Activated gamma-delta T cell treated with Interleukin-2 at 50 U/mL for 16 hours (primary cell): ENCODE data around the gene ACOT11.
"Not testable (repeated sequence)": the region's sequence is repeated elsewhere in the genome, so short reads cannot be mapped to it uniquely, and the experiment has no call there.

Experiments
- DNase-seq: peaks from one replicate; pipeline ENCODE4 v3.0.0-alpha.2; 2020

The ACOT11 gene

GRCh38 chr1:54611621-54612020 is 63.6 kb downstream of the ACOT11 start:
- no peak for DNase-seq

DNA sequence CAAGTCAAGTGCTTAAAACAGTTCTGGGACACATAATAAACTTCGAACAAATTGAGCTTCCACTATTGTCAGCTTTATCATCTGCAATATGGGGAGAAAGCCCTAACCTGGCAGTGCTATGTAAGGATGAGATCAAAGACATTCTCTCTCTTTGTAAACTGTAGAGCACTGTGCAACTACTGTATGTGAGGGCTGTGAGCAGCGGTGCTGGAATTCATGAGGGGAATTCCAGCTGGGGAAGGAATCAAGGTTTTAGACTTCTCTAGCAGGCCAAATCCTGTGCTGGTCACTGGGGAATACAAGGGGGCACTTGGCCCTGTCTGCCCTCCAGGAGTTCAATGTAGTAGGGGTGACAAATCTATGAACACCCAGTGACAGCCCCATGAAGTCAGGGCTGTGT is 66.0 kb downstream of the ACOT11 start:
- DNase-seq, result no peak

DNA sequence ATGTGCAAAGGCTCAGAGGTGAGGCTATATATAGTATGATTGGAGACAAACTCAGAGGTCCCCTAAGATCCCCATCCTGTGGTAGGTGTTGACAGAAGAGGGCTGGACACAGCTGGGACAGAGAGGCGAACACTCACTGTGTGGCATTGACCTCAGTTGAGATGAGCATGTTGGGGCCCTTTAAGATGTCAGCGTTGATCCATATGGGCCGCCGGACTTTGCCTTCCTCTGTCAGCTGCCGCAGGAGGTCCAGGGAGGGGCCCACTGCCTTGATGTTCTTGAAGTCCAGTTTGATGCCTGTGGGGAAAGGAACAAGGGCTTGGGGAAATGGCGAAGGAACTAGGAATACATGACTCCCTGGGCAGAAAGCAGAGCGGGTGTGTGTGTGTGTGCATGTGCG is 66.5 kb downstream of the ACOT11 start:
- DNase-seq, result no peak

DNA sequence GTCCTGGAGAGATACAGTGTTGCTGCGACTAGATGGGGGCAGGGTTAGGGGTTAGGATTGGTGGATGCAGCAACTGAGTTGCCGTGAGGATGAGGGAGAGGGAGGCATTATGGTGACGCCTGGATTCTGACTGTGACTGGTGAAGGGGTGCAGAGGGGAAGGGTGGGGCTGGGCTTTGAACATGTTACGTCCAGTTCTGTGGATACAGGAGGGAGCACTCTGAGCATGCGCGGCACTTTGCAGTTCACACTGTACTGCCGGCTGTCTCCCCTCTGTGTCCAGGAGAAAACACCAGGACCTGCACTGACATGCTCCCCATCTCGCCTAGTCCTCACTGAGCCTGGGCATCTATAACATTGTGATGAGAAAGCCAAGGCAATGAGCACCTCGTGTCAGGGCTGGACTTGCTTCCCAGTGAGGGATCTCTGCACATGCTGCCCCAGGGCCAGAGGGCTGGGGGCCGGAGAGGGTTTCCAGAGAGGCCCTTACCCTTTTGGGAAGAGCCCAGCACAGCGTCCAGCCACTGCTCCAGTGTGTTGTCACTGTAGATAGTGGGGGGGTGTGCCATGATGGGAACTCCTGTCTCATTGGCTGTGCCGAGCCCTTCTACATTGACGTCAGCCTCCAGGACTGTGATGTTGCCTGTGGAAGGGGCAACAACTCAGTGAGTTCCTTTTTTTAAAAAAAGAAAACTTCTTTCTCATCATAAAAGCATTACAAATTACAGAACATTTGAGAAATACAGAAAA is 67.7 kb downstream of the ACOT11 start:
- no peak for DNase-seq

GRCh38 chr1:54619749-54620148 is 71.7 kb downstream of the ACOT11 start:
- DNase-seq, result no peak

DNA sequence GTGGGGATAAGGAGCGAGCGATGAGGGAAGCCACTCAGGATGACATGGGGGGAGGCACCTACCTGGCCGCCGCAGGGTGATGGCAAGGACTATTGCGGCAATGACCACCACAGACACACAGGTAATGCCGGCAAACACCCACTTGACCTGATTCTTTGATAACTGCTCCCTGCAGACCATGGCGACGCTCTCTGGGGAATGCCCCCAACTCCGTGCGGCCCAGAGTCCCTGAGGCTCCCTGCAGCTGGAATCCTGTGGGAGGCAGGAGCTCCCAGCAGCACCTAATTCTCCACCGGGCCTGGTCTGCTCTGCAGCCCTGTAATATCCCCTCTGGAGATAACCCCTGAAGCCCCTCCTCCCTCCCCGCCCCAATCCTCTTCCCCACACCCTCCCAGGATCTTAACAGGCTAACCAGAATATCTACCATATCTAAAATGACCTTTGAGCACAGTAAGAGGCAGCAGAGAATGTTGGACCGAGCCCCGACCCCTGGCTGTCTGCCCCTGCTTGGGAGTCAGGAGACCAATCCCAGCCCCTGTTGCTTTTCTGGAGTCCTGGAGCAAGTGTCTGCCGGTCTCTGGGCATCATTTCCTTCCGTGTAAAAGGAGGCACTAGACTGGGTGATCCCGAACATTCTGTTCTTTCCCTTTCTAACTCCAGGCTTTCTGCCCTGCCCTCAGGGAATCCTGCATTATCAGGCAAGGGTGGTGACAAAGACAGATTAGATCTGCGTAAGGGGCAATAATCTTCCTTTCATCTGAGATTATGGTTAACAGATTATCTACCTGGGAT is 75.4 kb downstream of the ACOT11 start, which contains the start of gene FAM151A:
Gene FAM151A, minus strand, starts transcription at position 310 of the 792 bp plus-strand sequence. Its CDS starts 130 bp downstream, at position 180.
- DNase-seq, result no peak

DNA sequence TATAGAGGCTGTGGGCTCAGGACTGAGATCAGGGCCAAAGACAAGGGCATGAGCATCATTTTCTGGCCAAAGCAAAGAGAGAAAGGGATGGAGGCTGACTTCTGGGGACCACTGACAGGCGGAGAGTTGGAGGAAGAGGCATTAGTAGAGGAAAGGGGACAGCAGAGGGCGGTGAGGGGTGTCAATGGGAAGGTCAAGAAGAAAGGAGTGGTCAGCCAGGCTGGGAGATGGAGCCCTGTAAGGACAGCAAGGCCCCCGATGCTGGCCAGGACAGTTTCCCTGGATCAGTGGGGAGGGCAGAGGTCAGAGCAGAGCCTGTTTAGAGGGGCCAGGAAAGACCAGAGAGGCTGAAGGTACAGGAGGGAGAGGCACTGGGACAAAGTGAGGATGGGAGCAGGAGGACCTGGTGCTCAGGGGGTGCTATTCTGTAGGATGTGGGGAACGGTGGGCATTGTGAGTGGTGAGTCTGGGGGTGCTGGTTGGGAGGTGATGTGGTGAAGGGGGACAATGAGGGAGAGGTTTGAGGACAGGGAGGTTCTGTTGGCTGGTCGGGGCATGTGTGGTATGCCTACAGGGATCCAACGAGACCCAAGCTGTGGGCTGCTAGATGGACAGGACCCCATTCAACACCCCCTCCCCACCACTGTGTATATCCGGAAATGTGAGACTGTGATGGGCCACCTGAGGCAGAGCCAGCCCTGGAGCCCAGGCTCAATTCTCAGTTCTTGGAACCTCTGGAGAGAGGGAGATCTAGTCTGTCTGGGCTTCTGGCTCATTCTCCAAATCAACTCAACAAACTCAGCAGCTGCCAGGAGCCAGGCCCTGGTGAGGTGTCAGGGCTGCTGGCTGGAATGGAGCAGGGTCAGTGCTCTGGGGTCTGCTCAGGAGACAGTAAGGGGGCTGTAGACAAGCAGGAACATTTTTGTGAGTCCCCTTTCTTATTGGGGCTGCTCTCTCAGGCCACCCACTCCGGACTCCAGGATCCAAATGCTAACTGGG is 76.7 kb downstream of the ACOT11 start:
- DNase-seq, result no peak

- DNase-seq, result no peak
Observed at GRCh38 chr1:54627196-54627595, 79.2 kb downstream of the ACOT11 start.

DNA sequence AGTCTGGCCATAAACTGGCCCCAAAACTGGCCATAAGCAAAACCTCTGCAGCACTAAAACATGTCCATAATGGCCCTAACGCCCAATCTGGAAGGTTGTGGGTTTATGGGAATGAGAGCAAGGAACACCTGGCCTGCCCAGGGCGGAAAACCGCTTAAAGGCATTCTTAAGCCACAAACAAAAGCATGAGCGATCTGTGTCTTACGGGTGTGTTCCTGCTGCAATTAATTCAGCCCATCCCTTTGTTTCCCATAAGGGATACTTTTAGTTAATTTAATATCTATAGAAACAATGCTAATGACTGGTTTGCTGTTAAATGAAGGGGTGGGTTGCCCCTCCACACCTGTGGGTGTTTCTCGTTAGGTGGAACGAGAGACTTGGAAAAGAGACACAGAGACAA is 87.8 kb downstream of the ACOT11 start:
- not testable (repeated sequence) for DNase-seq

DNA sequence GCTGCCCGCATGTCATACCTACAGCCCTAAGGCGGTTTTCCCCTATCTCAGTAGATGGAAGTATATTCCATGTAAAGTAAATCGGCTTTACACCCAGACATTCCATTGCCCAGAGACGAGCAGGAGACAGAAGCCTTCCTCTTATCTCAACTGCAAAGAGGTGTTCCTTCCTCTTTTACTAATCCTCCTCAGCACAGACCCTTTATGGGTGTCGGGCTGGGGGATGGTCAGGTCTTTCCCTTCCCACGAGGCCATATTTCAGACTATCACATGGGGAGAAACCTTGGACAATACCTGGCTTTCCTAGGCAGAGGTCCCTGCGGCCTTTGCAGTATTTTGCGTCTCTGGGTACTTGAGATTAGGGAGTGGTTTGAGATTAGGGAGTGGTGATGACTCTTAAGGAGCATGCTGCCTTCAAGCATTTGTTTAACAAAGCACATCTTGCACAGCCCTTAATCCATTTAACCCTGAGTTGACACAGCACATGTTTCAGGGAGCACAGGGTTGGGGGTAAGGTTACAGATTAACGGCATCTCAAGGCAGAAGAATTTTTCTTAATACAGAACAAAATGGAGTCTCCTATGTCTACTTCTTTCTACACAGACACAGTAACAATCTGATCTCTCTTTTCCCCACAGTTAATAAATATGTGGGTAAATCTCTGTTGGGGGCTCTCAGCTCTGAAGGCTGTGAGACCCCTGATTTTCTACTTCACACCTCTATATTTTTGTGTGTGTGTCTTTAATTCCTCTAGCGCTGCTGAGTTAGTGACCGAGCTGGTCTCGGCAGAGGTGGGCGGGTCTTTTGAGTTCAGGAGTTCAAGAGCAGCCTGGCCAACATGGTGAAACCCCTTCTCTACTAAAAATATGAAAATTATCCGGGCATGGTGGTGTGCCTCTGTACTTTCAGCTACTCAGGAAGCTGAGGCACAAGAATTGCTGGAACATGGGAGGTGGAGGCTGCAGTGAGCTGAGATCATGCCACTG is 88.7 kb downstream of the ACOT11 start:
- not testable (repeated sequence) for DNase-seq

DNA sequence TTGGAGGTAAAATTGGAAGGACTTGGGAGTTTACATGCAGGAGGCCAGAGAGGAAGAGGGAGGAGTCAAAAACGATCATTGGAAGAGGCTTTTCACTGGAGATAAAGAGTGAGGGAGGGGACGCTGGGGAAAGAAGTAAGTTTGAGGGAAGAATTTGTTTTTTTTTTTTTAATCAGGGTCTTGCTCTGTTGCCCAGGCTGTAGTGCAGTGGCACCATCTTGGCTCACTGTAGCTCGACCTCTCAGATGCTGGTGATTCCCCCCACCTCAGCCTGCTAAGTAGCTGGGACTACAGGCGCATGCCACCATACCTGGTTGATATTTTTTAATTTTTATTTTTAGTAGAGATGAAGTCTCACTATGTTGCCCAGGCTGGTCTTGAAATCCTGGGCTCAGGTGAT is 92.3 kb downstream of the ACOT11 start:
- no peak for DNase-seq

- no peak for DNase-seq
Observed at GRCh38 chr1:54640863-54641836, 93.1 kb downstream of the ACOT11 start, which contains the start of gene MROH7. TSS of gene MROH7 (plus strand) at chr1:54641786. CDS start at chr1:54652927, 11,141 bp downstream.

GRCh38 chr1:54643736-54644135 is 95.7 kb downstream of the ACOT11 start:
- no peak for DNase-seq

DNA sequence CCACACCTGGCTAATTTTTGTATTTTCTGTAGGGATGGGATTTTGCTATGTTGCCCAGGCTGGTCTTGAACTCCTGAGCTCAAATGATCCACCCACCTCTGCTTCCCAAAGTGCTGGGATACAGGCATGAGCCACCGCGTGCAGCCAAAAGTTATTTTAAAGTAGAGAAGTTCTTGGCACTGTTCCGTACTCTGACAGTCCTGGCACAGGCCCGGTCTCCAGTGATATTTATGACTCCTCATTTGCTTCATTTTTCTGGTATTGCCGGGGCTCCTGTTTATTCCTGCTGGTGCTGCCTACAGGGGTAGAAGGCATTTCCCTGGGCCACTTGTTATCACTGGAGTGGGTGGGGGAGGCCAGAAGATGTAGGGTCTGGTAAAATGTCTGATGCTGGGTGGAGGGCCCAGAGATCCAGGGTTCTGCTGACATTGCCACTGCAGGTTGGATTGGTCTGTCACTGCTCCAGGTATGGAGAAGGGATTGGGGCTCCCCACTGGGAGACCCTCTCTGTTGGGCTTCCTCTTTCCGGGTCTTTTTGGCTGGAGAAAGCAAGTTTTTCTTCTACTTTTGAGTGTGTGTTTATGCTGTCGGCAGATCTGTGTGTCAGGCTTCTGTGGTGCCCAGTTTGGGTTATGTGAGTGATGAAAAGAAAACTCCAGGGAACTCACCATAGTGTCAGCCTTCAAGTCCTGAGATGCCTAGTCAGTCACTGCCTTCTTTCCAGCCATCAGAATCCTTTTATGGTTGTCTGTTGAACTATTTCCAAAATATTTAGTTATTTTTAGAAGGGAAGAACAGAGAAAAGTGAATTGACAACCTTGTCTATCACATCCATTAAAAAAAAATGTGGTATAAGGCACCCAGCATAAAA is 98.0 kb downstream of the ACOT11 start:
- no peak for DNase-seq

DNA sequence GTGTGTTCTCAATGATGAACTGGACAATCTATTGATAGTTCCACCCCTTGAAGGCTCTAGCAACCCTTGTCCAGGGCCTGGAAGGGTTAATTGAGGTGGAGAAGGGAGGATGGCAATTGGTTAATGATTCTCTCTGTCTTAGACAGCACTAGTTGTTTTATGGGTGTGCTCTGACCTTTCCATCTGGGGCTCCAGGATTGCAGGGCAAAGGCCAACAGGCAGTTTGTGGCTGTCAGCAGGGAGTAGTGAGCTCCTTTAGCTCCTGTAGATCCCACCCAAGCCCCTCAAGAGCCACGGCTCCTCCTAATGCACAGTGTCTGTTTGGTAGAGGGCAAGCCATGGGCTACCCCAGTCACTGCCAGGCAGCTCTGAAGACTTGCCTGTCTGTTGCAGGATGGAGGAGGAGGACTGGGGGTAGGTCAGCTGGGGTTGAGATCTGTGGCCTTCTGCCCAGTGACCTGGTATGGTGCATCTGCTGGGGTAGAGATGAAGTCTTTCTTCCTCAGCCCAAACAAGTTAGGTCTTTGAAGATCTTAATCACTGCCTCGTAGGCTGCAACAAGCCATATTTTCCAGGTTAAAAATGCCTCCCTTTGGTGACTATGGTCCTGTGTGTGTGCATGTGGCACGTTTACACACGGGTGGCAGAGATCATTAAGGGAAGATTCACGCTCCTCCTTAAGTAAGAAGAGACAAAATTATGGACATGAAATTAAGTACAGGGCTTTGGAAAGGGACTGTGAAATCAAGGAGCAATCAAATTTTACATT is 101.3 kb downstream of the ACOT11 start:
- no peak for DNase-seq

DNA sequence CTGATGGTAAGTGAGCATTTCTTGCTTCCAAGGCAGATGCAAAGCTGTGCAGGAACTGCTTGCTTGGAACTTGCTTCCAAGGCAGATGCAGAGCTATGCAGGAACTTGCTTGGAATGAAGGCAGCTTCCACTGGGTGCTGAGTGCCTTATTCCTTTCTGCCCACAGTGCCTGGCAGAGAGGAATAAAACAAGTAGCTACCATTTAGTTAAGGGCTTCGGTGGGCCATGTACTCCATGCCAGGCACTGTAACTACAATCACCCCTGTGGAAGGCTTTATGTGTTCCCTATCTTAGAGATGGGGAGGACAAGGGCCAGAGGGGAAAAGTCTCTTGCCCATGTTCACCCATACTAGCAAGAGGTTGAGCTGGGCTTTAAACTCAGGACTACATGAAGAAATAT is 101.9 kb downstream of the ACOT11 start:
- DNase-seq, result no peak

- DNase-seq, result no peak
Observed at GRCh38 chr1:54650417-54650816, 102.4 kb downstream of the ACOT11 start.

GRCh38 chr1:54651608-54652007 is 103.6 kb downstream of the ACOT11 start:
- DNase-seq, result no peak
